Stimulated activated CD8-positive, alpha-beta memory T cell treated with anti-CD3 and anti-CD28 coated beads, Interleukin-2, amount 100 ng/mL, for 1 hour (primary cell): Measurements from ENCODE around the gene C7.
"Not testable (repeated sequence)": the region's sequence is repeated elsewhere in the genome, so short reads cannot be mapped to it uniquely, and the experiment has no call there.

Source experiments
- DNase-seq, 2 donors: peaks; one replicate each; pipeline ENCODE4 v3.0.0-alpha.2; 2020; ENCODE audit warnings: low read depth in 2 of 2

Gene C7

DNA sequence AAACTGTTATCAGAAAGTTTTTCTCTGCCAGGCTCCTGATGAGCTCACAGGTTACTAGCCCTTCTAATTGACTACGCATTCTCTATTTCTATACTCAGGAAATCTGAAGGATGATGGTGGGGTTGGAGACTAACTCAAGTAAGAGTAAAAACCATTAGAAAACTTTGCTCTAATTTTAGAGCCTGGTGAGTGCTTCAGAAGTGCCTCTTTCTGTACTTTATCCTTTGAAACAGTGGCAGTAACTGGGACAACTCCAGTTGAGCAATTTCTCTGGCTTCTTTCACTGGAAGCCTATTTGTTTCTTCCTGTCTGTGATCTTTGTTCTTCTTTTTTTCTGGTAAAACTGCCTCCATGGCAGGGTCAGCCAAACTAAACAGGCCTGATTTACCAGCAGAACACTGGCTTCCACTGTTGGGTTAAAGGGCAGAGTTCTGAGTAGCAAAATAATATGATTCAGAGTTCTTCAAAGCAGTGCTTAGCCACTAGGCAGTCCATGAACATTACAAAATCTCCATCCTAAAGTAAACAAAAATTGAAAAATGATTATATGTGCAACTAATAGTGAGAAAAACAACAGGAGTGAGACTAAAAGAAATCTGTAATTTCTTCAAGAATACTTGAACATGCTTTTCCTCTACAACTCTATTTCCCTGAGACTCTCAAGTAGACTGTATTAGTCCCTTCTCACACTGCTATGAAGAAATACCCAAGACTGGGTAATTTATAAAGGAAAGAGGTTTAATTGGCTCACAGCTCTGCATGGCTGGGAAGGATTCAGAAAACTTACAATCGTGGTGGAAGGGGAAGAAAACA, 82.1 kb downstream of the C7 start:
- DNase-seq, result no peak

- no peak for DNase-seq
Measured at GRCh38 chr5:40991981-40992559, 82.8 kb downstream of the C7 start.

DNA sequence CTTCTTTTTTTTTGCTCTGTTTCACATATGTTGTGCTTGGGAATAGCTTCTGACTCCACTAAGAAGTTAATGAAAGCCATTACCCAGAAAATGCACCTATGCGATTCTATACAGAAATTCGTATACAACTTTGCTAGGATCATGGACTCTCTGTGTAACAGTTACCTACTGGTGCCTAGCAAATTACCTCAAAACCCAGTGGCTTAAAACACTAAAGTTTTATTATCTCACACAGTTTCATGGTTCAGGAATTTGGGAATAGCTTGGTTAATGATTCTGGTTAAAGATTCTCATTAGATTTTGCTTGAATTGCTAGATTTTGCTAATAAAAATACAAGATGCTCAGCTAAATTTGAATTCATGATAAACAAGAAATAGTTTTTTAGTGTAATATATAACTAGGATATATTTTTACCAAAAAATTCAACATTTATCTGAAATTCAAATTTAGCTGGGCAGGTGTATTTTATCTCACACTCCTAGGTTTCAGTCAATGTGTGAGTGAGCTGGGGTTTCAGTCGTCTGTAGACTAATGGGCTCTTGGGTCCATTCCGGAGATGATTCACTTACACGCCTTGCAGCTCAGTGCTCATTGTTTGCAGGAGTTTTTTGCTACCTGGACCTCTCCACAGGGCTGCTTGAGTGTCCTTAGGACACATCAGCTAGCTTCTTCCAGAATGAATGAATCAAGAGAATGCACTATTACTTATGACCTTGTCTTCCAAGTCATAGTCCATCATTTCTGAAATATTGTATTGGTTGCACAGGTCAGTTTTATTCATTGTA, 86.7 kb downstream of the C7 start:
- no peak for DNase-seq

DNA sequence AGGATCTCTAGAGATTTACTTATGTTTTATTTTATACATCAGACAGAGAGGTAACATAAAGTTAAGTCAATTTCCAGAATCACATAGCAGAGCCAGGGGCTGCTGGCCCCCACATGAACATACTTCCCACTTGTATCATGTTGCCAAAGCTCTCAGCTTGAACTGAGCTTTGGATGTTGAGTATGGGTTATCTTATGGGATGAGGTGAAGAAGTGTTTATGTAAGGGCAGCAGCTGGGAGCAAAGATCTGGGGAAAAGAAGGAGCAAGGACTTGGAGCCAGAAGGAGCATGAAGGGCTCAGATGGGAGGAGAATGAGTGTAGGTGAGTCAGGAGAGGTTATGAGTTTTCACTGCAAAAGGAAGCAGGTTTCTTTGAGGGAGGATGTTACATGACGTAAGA, 89.8 kb downstream of the C7 start:
- DNase-seq, result no peak

- DNase-seq, result no peak
Measured at GRCh38 chr5:40999966-41000365, 90.7 kb downstream of the C7 start.

DNA sequence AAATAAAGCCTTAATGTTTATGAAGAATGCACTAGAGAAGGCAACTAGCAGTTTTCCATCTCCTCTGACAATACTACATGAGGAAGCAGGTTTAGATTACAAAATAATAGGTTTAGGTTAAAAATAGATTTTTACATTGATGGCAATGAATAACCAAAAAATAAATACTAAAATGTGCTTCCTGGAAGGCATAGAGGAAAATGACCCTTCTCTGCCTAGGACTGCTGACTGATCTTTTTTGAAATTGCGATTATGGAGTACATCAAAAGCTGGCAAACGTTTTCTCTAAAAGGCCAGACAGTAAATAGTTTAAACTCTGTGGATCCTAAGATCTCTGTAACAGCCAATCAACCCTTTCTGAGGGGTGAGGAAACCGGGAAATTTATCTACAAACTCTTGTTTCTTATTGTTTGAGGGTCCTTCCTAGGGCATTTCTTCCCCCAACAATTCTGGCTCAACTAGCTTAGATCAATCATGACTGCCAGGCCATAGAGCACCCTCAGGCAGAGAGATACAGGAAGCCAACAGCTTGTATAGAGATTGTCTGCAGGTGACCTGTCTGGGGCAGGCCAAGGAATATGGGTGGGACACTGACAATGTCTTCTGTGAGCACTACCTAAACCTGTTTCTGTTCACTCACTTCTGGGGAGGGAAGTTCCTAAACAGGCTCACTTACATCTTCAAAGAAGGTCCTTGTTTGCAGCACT, 94.5 kb downstream of the C7 start:
- no peak for DNase-seq

DNA sequence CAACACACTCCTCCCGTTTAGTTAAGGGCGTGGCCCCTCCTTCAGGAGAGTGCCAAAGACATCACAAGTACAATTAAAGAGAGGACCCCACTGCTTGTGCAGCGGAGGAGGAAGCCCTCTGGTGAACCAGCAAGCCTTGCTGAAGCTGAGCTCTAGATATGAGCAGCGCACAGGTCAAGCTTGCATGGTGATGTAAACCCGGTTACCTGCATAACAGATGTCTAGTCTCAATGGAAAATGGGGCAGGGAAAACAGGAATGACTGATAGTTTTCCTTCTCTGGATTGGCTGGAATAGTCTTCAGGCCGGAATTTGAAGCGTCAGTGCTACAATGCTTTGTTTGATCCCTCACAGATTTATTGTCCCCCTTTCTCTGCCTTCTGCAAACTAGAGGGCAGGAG, 95.6 kb downstream of the C7 start:
- DNase-seq, result no peak

DNA sequence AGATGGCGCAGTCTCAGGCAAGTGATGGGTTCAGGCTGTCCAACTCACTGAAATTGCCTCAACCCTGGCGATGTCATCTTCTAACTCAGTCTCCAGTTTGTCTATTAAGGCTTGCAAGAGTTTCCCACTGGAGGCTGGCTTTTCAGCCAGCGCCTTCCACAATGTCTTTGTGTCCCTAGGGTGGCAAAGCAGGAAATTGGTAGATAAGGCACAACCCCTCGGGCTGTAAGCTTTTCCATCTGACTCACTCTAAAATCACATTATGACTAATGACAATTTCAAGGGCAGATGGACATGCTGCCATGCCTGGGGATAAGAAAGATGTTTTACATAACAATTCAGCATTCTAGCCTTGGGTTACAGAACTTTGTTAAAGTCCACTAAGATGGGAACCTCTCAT, 99.9 kb downstream of the C7 start:
- DNase-seq, result no peak

- DNase-seq, result no peak
Measured at GRCh38 chr5:41010572-41010971, 101.3 kb downstream of the C7 start.

GRCh38 chr5:41012318-41012717, 103.0 kb downstream of the C7 start:
- DNase-seq, result no peak

GRCh38 chr5:41022600-41022999, 113.3 kb downstream of the C7 start:
- not testable (repeated sequence) for DNase-seq
